AG04450 (cell line): ENCODE data around the gene ZC3H12C. TPM values are rescaled to one million over a fixed set of nuclear protein-coding genes. Genes with fewer than 3 reads are reported as not detected.

Source experiments
- CTCF ChIA-PET: fragments of 300-600, 350-600 bp; formaldehyde crosslinking; extraction: SDS; loops from one replicate; lab custom pipeline; 2022; ENCODE audit warnings: antibody characterized with exemption, inconsistent platforms; lab: Charles Lee
- POLR2A ChIA-PET: fragments of 350-600 bp; formaldehyde crosslinking; extraction: SDS; loops from one replicate; lab custom pipeline; 2021; ENCODE audit warnings: antibody characterized with exemption, inconsistent platforms; lab: Yijun Ruan, JAX
- DNase-seq: peaks from one replicate; pipeline ENCODE4 v3.0.0-alpha.2; 2011; ENCODE audit warnings: low read depth, low spot score
- H3K27ac ChIP-seq: one replicate; pipeline ENCODE4 v1.5.1; 2012; ENCODE audit warnings: low read depth, low read length, control low read depth
- H3K27me3 ChIP-seq: one replicate; pipeline ENCODE4 v1.6.0; 2012; ENCODE audit warnings: low read length; ENCODE audit not compliant: control insufficient read depth, insufficient read depth
- H3K4me3 ChIP-seq: 2 replicates; pipeline ENCODE4 v1.5.1; 2011; ENCODE audit warnings: mild to moderate bottlenecking, low read depth, low read length, control low read depth
- H3K9me3 ChIP-seq: 2 replicates; pipeline ENCODE4 v1.5.1; 2012; ENCODE audit warnings: low read length; ENCODE audit not compliant: control insufficient read depth, insufficient read depth
- polyA plus RNA-seq: library from polyadenylated mRNA; depleted of rRNA; stranded (reverse); fragments of >200 nt; gene quantifications from 2 replicates; pipeline ENCODE4 v1.2.3, GENCODE V29; 2011
- TF ChIP-seq, protein P1 (sequence below): IDR thresholded peaks from 2 replicates; pipeline ENCODE4 v1.5.1; 2011; ENCODE audit warnings: low read depth, low read length, control low read depth, inconsistent platforms

Gene ZC3H12C
- polyA plus RNA-seq, 1 experiment = 10.9 TPM

DNA sequence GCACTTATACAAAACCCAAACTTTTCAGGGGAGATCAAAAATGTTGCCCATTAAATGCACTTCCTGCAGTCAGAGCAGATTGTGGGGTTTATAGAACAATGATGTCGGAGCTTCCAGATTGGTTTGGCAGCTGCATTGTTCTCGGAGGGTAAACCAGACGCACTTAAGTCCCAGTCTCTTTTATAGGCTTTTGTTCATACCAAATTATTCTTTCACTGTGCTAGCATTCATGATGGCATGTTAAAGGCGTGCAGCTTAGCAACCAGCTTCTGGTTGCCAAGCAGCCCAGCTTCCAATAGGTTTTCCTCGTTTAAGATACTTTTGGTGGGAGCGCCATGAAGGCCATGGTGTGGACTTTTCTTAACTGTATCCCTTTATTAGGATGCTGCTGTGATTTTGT lies 40.9 kb downstream of the ZC3H12C start:
- Histone ChIP-seq H3K4me3 (no peak overlapping the region), H3K27ac (no peak overlapping the region), H3K27me3 (no peaks in the 10 kb centered on the region), H3K9me3 (no peaks in the 10 kb centered on the region)
- ChIA-PET CTCF (no interaction called here), POLR2A (no interaction called here)
- DNase-seq = no peak
- TF ChIP-seq, protein P1, sequence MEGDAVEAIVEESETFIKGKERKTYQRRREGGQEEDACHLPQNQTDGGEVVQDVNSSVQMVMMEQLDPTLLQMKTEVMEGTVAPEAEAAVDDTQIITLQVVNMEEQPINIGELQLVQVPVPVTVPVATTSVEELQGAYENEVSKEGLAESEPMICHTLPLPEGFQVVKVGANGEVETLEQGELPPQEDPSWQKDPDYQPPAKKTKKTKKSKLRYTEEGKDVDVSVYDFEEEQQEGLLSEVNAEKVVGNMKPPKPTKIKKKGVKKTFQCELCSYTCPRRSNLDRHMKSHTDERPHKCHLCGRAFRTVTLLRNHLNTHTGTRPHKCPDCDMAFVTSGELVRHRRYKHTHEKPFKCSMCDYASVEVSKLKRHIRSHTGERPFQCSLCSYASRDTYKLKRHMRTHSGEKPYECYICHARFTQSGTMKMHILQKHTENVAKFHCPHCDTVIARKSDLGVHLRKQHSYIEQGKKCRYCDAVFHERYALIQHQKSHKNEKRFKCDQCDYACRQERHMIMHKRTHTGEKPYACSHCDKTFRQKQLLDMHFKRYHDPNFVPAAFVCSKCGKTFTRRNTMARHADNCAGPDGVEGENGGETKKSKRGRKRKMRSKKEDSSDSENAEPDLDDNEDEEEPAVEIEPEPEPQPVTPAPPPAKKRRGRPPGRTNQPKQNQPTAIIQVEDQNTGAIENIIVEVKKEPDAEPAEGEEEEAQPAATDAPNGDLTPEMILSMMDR = no peak

DNA sequence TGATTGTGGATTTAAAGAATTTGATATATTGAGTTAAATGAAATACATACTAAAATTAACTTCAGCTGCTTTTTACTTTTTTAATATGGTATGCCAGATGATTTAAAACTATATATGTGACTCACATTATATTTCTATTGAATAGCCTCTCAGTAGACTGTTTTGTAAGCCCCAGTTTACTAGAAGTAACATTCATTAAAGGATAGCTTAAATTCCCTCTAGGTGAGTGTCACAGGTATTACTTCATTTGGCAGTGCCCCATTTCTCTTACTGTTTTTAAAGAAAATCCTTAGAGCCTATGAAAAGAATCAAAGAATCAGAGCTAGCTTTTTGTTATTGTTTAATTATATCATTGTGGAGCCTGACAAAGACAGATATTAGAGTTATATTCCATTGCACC lies 48.6 kb downstream of the ZC3H12C start:
- TF ChIP-seq, protein P1 = no peak
- H3K27ac ChIP-seq = no peak overlapping the region
- POLR2A ChIA-PET = no interaction called here
- H3K4me3 ChIP-seq = no peak overlapping the region
- no peak for DNase-seq
- H3K9me3 ChIP-seq = no peaks in the 10 kb centered on the region
- H3K27me3 ChIP-seq = no peaks in the 10 kb centered on the region
- CTCF ChIA-PET = interaction anchor here (0.6 kb wide), 1 partner anchor 58 kb away, joined by 3 read pairs; no protein-coding TSS in a partner anchor

DNA sequence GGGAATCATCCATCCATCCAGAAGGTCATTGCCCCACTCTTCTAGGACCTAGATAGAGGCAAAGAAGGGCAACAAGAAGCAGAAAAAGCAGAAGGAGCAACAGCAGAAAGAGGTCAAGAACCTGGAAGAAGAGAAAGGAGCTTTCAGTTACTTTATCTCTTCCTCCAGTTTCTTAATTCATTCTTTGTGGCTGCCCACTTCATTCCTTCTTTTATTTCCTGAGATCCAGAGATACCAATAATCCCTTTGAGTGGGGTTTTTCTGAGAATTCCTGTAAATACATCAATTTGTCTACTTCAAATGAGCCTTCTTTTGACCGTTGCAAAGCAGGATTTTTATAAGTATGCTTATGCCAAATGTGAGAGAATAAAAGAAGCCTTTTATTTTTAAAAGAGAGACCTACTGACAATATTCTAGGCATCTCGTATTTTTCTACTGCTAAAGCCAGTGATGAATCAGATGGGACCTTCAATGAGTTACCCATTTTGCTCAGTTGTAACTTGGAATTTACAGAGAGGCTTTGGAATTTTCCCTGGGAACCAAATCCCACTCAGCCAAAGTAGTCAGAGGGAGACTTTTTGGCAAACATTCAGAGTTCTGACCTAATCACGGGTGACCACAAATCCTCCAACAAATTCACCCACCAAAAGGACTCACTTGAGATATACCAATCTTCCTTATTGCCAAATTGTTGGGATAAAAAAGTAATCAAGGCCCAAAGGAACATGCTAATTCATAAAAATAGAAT lies 54.9 kb downstream of the ZC3H12C start:
- peak; percentile 43 for DNase-seq
- POLR2A ChIA-PET = no interaction called here
- H3K27ac ChIP-seq = no peak overlapping the region

GRCh38 chr11:110148775-110149744 lies 55.9 kb downstream of the ZC3H12C start:
- TF ChIP-seq, protein P1 = no peak
- no peak for DNase-seq
- CTCF ChIA-PET = interaction anchor here (0.6 kb wide), 1 partner anchor 90 kb away, joined by 4 read pairs; no protein-coding TSS in a partner anchor
- Histone ChIP-seq H3K27me3 (no peaks in the 10 kb centered on the region), H3K4me3 (no peak overlapping the region), H3K27ac (no peak overlapping the region), H3K9me3 (no peaks in the 10 kb centered on the region)
- POLR2A ChIA-PET = no interaction called here

More for the DNA sequence above, 54.9 kb downstream of the ZC3H12C start:
- H3K9me3 ChIP-seq = no peaks in the 10 kb centered on the region
- TF ChIP-seq, protein P1 = no peak
- CTCF ChIA-PET = interaction anchor here (0.6 kb wide), 1 partner anchor 91 kb away, joined by 4 read pairs; no protein-coding TSS in a partner anchor
- no peaks in the 10 kb centered on the region for H3K27me3 ChIP-seq
- no peak overlapping the region for H3K4me3 ChIP-seq

- CTCF ChIA-PET = no interaction called here
- POLR2A ChIA-PET = no interaction called here
- DNase-seq = no peak
- H3K4me3 ChIP-seq = no peak overlapping the region
- H3K9me3 ChIP-seq = no peaks in the 10 kb centered on the region
- H3K27me3 ChIP-seq = no peaks in the 10 kb centered on the region
- H3K27ac ChIP-seq = no peak overlapping the region
- TF ChIP-seq, protein P1 = no peak
These were observed 59.0 kb downstream of the ZC3H12C start for GRCh38 chr11:110152199-110152598.
